Aorta (tissue), 5 donors: Measurements from ENCODE around the gene SLC27A1. TPM values are rescaled to one million over a fixed set of nuclear protein-coding genes. Genes with fewer than 3 reads are reported as not detected.
A peak's percentile ranks its signal among the peaks of the same experiment; 100 is the strongest.

Experiments
- ATAC-seq: fragments of 200-7000 bp; cut with Tn5 transposase; one replicate; pipeline ENCODE4 v1.9.1; 2022; ENCODE audit warnings: moderate library complexity; ENCODE audit not compliant: low FRiP score
- DNase-seq, 2 donors: peaks; one replicate each; pipeline ENCODE4 v3.0.0-alpha.2; 2020
- H3K27ac ChIP-seq, 2 donors: one replicate each; pipeline ENCODE4 v1.5.1; 2013; ENCODE audit warnings: low read length in 2 of 2, mild to moderate bottlenecking in 2 of 2, moderate library complexity in 2 of 2, control low read depth in 1 of 2, inconsistent platforms in 1 of 2, low read depth in 1 of 2
- H3K27me3 ChIP-seq, 2 donors: one replicate each; pipeline ENCODE4 v1.6.1; 2013; ENCODE audit warnings: control low read depth in 1 of 2, low read length in 1 of 2, mild to moderate bottlenecking in 1 of 2, moderate library complexity in 1 of 2; ENCODE audit not compliant: insufficient read depth in 2 of 2, control insufficient read depth in 1 of 2
- H3K36me3 ChIP-seq, 2 donors: one replicate each; pipeline ENCODE4 v1.6.1; 2013; ENCODE audit warnings: control low read depth in 1 of 2, low read length in 1 of 2, mild to moderate bottlenecking in 1 of 2; ENCODE audit not compliant: insufficient read depth in 2 of 2, control insufficient read depth in 1 of 2
- H3K4me1 ChIP-seq, 2 donors: one replicate each; pipeline ENCODE4 v1.6.1; 2013; ENCODE audit warnings: low read length in 2 of 2, control low read depth in 1 of 2, mild to moderate bottlenecking in 1 of 2, moderate library complexity in 1 of 2; ENCODE audit not compliant: insufficient read depth in 2 of 2, control insufficient read depth in 1 of 2
- H3K4me3 ChIP-seq, 2 donors: one replicate each; pipeline ENCODE4 v1.5.1; 2013; ENCODE audit warnings: low read length in 2 of 2, control low read depth in 1 of 2, mild to moderate bottlenecking in 1 of 2
- H3K9me3 ChIP-seq: one replicate; pipeline ENCODE4 v1.6.1; 2013; ENCODE audit warnings: mild to moderate bottlenecking, low read length; ENCODE audit not compliant: control insufficient read depth
- WGBS, 2 donors: extraction: QIAGEN DNeasy Blood & Tissue Kit; methylation state at CpG; one replicate each; pipeline ENCODE4 v1.1.7; 2013; 5-methylcytosine and 5-hydroxymethylcytosine counted together
- intact Hi-C, 2 donors: fragments of 100-400 bp; cut with DNase I; formaldehyde crosslinking; loops; one replicate each; pipeline versions ENCODE4 v1.14.2 to v1.15.0; 2022
- polyA plus RNA-seq, 2 donors: library from polyadenylated mRNA; stranded (reverse); fragments of 200-250 nt; gene quantifications; one replicate each; pipeline ENCODE4 v1.2.3, GENCODE V29; 2013
- total RNA-seq, 2 donors: library from RNA; stranded (reverse); fragmentation: NEBNext Ultra II Directional; extraction: Animal tissue kit (Norgen Biotek cat#: 25700); gene quantifications; one replicate each; pipeline ENCODE4 v1.2.1, GENCODE V29; 2021
- donor health status: healthy with polysubstance abuse.
- donor health status: Bipolar disorder and iron deficiency.
- donor health status: DM: no; HTN: no; CAD: no.
- donor health status: DM: no; HTN: no; CAD: no.
- donor health status: DM: yes; HTN: yes; CAD: no.

Gene SLC27A1
- total and polyA plus RNA-seq, 4 donors = 6.8 to 37.8 (median 17.1) TPM

DNA sequence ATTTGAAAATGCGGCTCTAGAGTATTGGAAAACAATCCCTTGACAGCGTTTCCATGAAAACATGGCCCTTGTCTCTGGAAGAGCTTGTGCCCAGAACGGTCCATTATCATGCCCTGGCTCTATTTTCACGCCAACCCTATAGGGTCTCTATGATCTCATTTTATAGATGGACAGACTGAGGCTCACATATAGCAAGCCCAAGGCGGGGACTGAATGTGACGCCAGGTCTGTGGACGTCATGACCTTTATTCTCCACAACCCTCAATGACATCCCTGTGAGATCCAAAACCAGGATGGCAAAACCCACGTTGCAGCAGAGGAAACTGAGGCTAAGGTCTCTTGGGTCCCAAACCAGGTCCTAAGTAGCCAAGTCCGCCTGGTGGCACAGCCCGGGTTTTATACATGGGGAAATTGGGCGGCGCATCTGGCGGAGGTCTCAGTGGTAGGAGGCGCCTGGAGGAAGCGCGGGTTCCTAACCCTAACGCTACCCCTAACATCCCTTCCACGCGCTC is 84.7 kb downstream of the SLC27A1 start:
- WGBS, 2 donors = 11 to 13% methylated on average over 19 of the region's 19 CpGs
- DNase-seq (no peak), ATAC-seq (peak; percentile 5)
- Histone ChIP-seq H3K36me3 (peaks cover 0 to 2% of the 10 kb centered on the region in 2 donors), H3K27ac (no peak overlapping the region), H3K4me1 (no peaks in the 10 kb centered on the region), H3K27me3 (no peaks in the 10 kb centered on the region), H3K9me3 (no peaks in the 10 kb centered on the region), H3K4me3 (peak overlapping the region in 1 of 2 donors; percentile 21)
- intact Hi-C loops = no loop called here

DNA sequence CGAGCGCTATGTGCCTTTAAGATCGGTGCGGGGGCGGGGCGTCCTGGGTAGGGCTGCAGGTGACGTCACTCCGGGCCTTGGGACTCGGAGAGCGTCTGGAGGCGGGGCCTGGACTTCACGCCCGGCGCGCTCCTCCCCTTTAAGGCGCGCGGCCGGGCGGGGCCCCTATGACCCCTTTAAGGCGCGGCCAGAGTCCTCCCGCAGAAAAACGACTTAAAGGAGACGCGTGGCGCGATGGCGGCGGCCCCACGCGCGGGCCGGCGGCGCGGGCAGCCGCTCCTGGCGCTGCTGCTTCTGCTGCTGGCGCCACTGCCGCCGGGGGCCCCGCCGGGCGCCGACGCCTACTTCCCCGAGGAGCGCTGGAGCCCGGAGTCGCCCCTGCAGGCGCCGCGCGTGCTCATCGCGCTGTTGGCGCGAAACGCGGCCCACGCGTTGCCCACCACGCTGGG is 85.2 kb downstream of the SLC27A1 start, which contains the start of gene COLGALT1:
TSS of gene COLGALT1 (plus strand) at position 170 of the 449 bp plus-strand sequence. CDS start at position 235, 65 bp downstream.
- Histone ChIP-seq H3K36me3 (peaks cover 0 to 4% of the 10 kb centered on the region in 2 donors), H3K4me3 (peak within 1 kb of the TSS; percentile 73 to 85), H3K27ac (no peak within 1 kb of the TSS), H3K27me3 (no peaks in the 10 kb centered on the region), H3K4me1 (no peaks in the 10 kb centered on the region), H3K9me3 (no peaks in the 10 kb centered on the region)
- DNase-seq (peak; percentile 99 to 100), ATAC-seq (peak; percentile 99)
- WGBS, 2 donors = 0 to 1% methylated on average over 53 to 64 of the region's 64 CpGs
- intact Hi-C loops = no loop called here

Other genes with a start within 250 kb of the SLC27A1 start
- gene OCEL1, start 244.3 kb upstream of the SLC27A1 start, total RNA-seq = 10 to 100 TPM; 10.2 to 23.0 TPM
- gene OCEL1, start 244.3 kb upstream of the SLC27A1 start, polyA plus RNA-seq = 10 to 100 TPM; 26.1 to 26.2 TPM
- gene NR2F6, start 224.6 kb upstream of the SLC27A1 start, total RNA-seq = 10 to 100 TPM; 23.1 to 27.7 TPM
- gene NR2F6, start 224.6 kb upstream of the SLC27A1 start, polyA plus RNA-seq = 10 to 100 TPM; 10.4 to 19.9 TPM
- gene USHBP1, start 205.8 kb upstream of the SLC27A1 start, total RNA-seq = 10 to 100 TPM in 1 of 2 donors, 1 to 10 TPM in 1; 4.6 to 12.8 TPM
- gene USHBP1, start 205.8 kb upstream of the SLC27A1 start, polyA plus RNA-seq = under 1 TPM; 0.13 to 0.61 TPM
- 10 to 100 TPM; 55.8 to 63.2 TPM for gene BABAM1, start 203.1 kb upstream of the SLC27A1 start, total RNA-seq
- 100 to 1,000 TPM in 1 of 2 donors, 10 to 100 TPM in 1; 83.6 to 102 TPM for gene BABAM1, start 203.1 kb upstream of the SLC27A1 start, polyA plus RNA-seq
- 1 to 10 TPM in 1 of 2 donors, under 1 TPM in 1; 0.71 to 1.0 TPM for gene ANKLE1, start 188.6 kb upstream of the SLC27A1 start, total RNA-seq
- under 1 TPM in 1 of 2 donors, not detected in 1; 0.95 TPM for gene ANKLE1, start 188.6 kb upstream of the SLC27A1 start, polyA plus RNA-seq
- 10 to 100 TPM in 1 of 2 donors, 1 to 10 TPM in 1; 9.8 to 10.8 TPM for gene ABHD8, start 167.1 kb upstream of the SLC27A1 start, total RNA-seq
- 10 to 100 TPM; 10.8 to 11.6 TPM for gene ABHD8, start 167.1 kb upstream of the SLC27A1 start, polyA plus RNA-seq
- gene MRPL34, start 164.7 kb upstream of the SLC27A1 start, total RNA-seq = 10 to 100 TPM; 41.9 to 53.9 TPM
- gene MRPL34, start 164.7 kb upstream of the SLC27A1 start, polyA plus RNA-seq = 100 to 1,000 TPM; 134 to 177 TPM
- gene DDA1, start 161.0 kb upstream of the SLC27A1 start, total RNA-seq = 10 to 100 TPM; 21.4 to 33.2 TPM
- 10 to 100 TPM; 24.2 to 71.0 TPM for gene DDA1, start 161.0 kb upstream of the SLC27A1 start, polyA plus RNA-seq
- 10 to 100 TPM; 10.9 to 17.4 TPM for gene ANO8, start 135.7 kb upstream of the SLC27A1 start, total RNA-seq
- gene ANO8, start 135.7 kb upstream of the SLC27A1 start, polyA plus RNA-seq = 10 to 100 TPM in 1 of 2 donors, 1 to 10 TPM in 1; 1.3 to 19.4 TPM
- 10 to 100 TPM; 16.7 to 27.7 TPM for gene GTPBP3, start 133.0 kb upstream of the SLC27A1 start, total RNA-seq
- gene GTPBP3, start 133.0 kb upstream of the SLC27A1 start, polyA plus RNA-seq = 10 to 100 TPM in 1 of 2 donors, 1 to 10 TPM in 1; 3.4 to 32.2 TPM
- 100 to 1,000 TPM; 368 to 411 TPM for gene PLVAP, start 93.2 kb upstream of the SLC27A1 start, total RNA-seq
- gene PLVAP, start 93.2 kb upstream of the SLC27A1 start, polyA plus RNA-seq = 10 to 100 TPM in 1 of 2 donors, 1 to 10 TPM in 1; 4.0 to 21.8 TPM
- 1 to 10 TPM in 1 of 2 donors, under 1 TPM in 1; 0.71 to 1.7 TPM for gene CCDC194, start 76.3 kb upstream of the SLC27A1 start, total RNA-seq
- not detected for gene CCDC194, start 76.3 kb upstream of the SLC27A1 start, polyA plus RNA-seq
- gene BST2, start 64.9 kb upstream of the SLC27A1 start, total RNA-seq = 100 to 1,000 TPM in 1 of 2 donors, 10 to 100 TPM in 1; 72.0 to 116 TPM
- 100 to 1,000 TPM; 114 to 171 TPM for gene BST2, start 64.9 kb upstream of the SLC27A1 start, polyA plus RNA-seq
- gene MVB12A, start 50.5 kb upstream of the SLC27A1 start, total RNA-seq = 10 to 100 TPM; 28.5 to 48.0 TPM
- 10 to 100 TPM; 50.7 to 68.6 TPM for gene MVB12A, start 50.5 kb upstream of the SLC27A1 start, polyA plus RNA-seq
- under 1 TPM in 1 of 2 donors, not detected in 1; 0.30 TPM for gene TMEM221, start 21.9 kb upstream of the SLC27A1 start, total RNA-seq
- under 1 TPM in 1 of 2 donors, not detected in 1; 0.38 TPM for gene TMEM221, start 21.9 kb upstream of the SLC27A1 start, polyA plus RNA-seq
- not detected for gene NXNL1, start 9.6 kb upstream of the SLC27A1 start, total RNA-seq
- not detected for gene NXNL1, start 9.6 kb upstream of the SLC27A1 start, polyA plus RNA-seq
- 10 to 100 TPM; 38.0 to 50.6 TPM for gene PGLS, start 41.1 kb downstream of the SLC27A1 start, total RNA-seq
- 10 to 100 TPM; 31.7 to 90.6 TPM for gene PGLS, start 41.1 kb downstream of the SLC27A1 start, polyA plus RNA-seq
- 10 to 100 TPM; 67.1 to 91.2 TPM for gene COLGALT1, start 85.1 kb downstream of the SLC27A1 start, total RNA-seq
- gene COLGALT1, start 85.1 kb downstream of the SLC27A1 start, polyA plus RNA-seq = 10 to 100 TPM; 26.3 to 45.6 TPM
- gene UNC13A, start 217.8 kb downstream of the SLC27A1 start, total RNA-seq = 1 to 10 TPM; 2.4 to 2.8 TPM
- gene UNC13A, start 217.8 kb downstream of the SLC27A1 start, polyA plus RNA-seq = 1 to 10 TPM in 1 of 2 donors, under 1 TPM in 1; 0.38 to 1.3 TPM
- 10 to 100 TPM; 53.6 to 60.1 TPM for gene MAP1S, start 249.0 kb downstream of the SLC27A1 start, total RNA-seq
- 10 to 100 TPM in 1 of 2 donors, 1 to 10 TPM in 1; 9.9 to 18.9 TPM for gene MAP1S, start 249.0 kb downstream of the SLC27A1 start, polyA plus RNA-seq